ENCODE data around the gene ETV5.

Gene ETV5

GRCh38 chr3:186150041-186150830, 41.3 kb upstream of the ETV5 start:
- POLR2A ChIA-PET: no interaction called here
- no peak for DNase-seq (ENCODE audit: extremely low spot score)
- no peak for TF ChIP-seq CTCF (IDR thresholded peaks at IDR 0.05; ENCODE audit: control extremely low read depth, extremely low read depth, low read depth, missing control alignments)
- CTCF ChIA-PET: interaction anchor here (1.5 kb wide), 1 partner anchor 18 kb away, joined by 3 read pairs; no protein-coding TSS in a partner anchor

- ChIA-PET POLR2A (no interaction called here), CTCF (interaction anchor here (1.5 kb wide), 1 partner anchor 18 kb away, joined by 3 read pairs; no protein-coding TSS in a partner anchor)
- TF ChIP-seq CTCF (IDR thresholded peaks at IDR 0.05; ENCODE audit: control extremely low read depth, extremely low read depth, low read depth, missing control alignments): no peak
- DNase-seq (ENCODE audit: extremely low spot score): no peak
Observed at GRCh38 chr3:186149319-186149960, 40.6 kb upstream of the ETV5 start.

GRCh38 chr3:186144257-186144656, 35.4 kb upstream of the ETV5 start:
- POLR2A ChIA-PET: no interaction called here
- CTCF ChIA-PET: interaction anchor here (1.0 kb wide), 1 partner anchor 22 kb away, joined by 3 read pairs; no protein-coding TSS in a partner anchor
- TF ChIP-seq CTCF (IDR thresholded peaks at IDR 0.05; ENCODE audit: control extremely low read depth, extremely low read depth, low read depth, missing control alignments): no peak
- DNase-seq (ENCODE audit: extremely low spot score): no peak

DNA sequence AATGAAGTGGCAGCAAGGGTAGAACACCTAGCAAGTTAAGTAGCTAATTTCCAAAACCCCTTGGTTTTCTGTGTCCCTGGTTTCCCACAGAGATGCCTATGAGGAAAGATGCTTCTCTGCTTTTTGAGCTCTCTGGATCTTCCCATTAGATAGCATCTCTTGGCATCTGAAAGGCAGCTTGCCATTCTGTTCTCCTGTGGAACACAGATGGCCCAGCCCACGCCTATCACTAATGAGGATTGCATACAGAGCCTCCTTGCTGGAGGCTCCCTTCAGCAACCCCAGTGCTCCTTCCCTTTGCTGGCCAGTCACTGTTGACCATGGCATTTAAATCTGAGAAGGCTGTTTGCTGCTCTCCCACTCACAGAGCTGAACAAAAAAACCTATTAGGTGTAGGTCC, 34.4 kb upstream of the ETV5 start:
- DNase-seq (ENCODE audit: extremely low spot score): no peak
- POLR2A ChIA-PET: no interaction called here

GRCh38 chr3:186142393-186142932, 33.6 kb upstream of the ETV5 start:
- no peak for DNase-seq (ENCODE audit: extremely low spot score)
- ChIA-PET CTCF (interaction anchor here (0.9 to 1.9 kb wide), 11 partner anchors 8 to 483 kb away, joined by 3 to 7 read pairs (median 4); no protein-coding TSS in a partner anchor), POLR2A (no interaction called here)
- no peak for TF ChIP-seq CTCF (IDR thresholded peaks at IDR 0.05; ENCODE audit: control extremely low read depth, extremely low read depth, low read depth, missing control alignments)

More for the DNA sequence above, 34.4 kb upstream of the ETV5 start:
- no peak for TF ChIP-seq CTCF (IDR thresholded peaks at IDR 0.05; ENCODE audit: control extremely low read depth, extremely low read depth, low read depth, missing control alignments)
- CTCF ChIA-PET: interaction anchor here (0.7 to 1.9 kb wide), 11 partner anchors 9 to 483 kb away, joined by 3 to 7 read pairs (median 3); no protein-coding TSS in a partner anchor

GRCh38 chr3:186141790-186142189, 32.9 kb upstream of the ETV5 start:
- CTCF ChIA-PET: interaction anchor here (1.0 to 1.6 kb wide), 6 partner anchors 9 to 482 kb away, joined by 3 to 7 read pairs (median 4); no protein-coding TSS in a partner anchor
- no peak for TF ChIP-seq CTCF (IDR thresholded peaks at IDR 0.05; ENCODE audit: control extremely low read depth, extremely low read depth, low read depth, missing control alignments)
- POLR2A ChIA-PET: no interaction called here
- DNase-seq (ENCODE audit: extremely low spot score): no peak

Measured in GM10248 (cell line).